HG02885 (cell line): ENCODE results near the gene ATL2.

Experiments
- ATAC-seq: cut with Tn5 transposase; IDR thresholded peaks from one replicate; pipeline ENCODE4 v1.9.1; 2021; ENCODE audit warnings: mild to moderate bottlenecking; ENCODE audit not compliant: unreplicated experiment, poor library complexity

ATL2 gene

DNA sequence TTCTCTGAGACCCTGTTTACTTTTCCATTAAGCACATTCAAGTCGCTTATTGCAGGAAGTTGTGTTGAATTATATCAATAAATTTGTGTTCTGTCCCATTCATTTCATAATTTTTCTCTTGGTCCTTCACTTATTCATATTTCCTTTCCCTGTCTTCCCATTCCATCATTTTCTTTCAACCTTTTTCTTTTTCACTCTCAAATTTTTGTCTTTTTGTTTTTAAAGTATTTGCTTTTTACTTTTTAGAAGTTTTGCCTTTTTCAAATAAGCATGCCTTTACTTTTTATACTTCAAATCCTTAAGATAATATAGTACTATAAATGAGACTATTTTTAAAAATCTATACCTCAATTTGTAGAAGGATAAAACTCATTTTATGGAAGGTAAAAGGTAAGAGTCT is 120.5 kb downstream of the ATL2 start:
- no peak for ATAC-seq

DNA sequence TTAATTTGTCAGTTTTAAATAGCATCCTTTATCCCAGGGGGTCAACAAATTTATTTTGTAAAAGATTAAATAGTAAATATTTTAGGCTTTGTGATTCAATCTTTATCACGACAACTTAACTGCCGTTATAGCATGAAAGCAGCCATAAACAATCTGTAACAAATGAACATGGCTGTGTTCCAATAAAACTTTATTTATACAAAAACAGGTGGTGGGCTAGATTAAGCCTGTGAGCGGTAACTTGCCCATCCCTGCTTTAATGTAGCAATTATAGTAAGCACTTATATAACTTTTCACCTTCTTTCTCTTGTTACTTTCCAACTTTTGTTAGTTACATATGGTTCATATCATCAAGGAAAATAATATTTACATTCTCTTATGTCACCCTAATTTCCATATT is 121.9 kb downstream of the ATL2 start:
- ATAC-seq, result no peak

DNA sequence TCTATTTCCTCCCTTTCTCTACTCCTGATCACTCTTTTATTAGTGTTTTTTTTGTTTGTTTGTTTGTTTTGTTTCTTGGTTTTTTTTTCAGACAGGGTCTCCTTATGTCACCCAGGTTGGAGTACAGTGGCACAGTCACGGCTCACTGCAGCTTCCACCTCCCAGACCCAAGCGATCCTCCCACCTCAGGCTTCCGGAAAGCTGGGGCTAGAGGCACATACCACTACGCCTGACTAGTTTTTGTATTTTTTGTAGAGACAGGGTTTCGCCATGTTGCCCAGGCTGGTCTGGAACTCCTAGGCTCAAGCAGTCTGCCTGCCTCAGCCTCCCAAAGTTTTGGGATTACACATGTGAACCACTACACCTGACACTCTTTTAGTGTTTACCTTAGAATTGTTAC is 122.3 kb downstream of the ATL2 start:
- ATAC-seq, result no peak

DNA sequence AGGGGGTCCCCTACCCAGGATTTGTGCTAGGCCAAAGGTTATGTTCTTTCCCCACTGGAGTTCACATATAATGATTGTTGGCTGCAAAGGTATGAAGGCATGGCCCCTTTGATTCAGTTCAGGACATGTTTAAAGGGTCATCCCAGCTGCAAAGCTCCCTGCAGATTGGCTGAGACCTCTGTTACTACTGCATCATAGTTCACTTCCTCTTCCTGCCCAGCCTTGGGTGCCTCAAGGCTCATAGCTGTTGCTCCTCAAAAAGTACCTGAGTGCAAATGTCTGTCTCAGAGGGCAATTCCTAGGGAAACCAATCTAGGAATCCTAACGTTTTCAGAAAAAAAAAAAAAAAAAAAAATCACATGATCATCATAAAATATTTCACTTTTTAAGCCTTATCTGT is 125.1 kb downstream of the ATL2 start:
- no peak for ATAC-seq

DNA sequence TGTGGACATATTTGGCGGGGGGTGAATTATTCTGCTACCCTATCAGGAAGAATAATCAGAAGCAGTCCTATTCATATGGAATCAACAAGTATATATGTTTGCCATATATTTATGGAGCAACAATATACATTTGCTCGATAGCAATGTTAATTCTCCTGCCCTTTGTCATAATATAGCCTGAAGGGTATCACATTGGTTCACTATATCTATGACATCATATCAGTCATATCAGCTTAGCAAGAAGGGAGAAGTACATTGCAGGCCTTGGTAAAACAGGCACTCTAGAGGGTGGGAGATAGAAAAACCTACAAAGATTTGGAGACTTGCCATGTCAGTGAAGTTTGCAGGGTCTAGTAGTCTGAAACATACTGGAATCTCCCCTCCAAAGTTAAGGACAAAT is 128.4 kb downstream of the ATL2 start:
- no peak for ATAC-seq

DNA sequence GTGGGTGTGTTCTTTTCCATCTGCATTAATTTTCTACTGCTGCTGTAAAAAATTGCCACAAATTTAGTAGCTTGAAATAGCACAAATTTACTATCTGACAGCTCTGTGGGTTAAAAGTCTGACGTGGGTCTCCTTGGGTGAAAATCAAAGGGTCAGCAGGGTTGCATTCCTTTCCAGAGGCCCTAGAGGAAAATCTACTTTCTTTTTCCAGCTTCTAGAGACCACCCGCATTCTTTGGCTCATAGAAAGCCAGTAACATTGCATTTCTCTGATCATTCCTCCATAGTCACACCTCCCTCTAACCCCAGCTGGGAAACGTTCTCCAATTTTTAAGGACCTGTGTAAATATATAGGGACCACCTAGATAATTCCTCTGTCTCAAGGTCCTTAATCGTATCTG is 128.8 kb downstream of the ATL2 start:
- ATAC-seq, result no peak

DNA sequence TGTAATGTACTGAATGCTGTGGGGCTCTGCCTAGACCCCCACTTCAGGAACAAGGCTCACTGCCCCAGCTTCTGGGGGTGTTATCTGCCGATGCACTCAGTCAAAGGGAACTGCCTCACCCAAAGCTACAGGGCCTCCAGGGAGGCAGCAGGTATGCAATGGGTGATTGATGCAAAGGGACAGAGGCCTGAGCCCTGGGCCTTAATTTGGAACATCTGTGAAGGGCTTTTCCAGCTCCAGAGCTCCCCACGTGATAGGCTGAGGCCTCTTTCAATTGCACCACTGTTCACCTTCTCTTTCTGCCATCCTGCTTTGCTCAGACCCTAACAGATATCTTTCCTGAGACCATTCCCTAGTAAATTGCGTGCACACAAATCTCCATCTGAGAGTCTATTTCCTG is 131.0 kb downstream of the ATL2 start:
- ATAC-seq, result no peak

DNA sequence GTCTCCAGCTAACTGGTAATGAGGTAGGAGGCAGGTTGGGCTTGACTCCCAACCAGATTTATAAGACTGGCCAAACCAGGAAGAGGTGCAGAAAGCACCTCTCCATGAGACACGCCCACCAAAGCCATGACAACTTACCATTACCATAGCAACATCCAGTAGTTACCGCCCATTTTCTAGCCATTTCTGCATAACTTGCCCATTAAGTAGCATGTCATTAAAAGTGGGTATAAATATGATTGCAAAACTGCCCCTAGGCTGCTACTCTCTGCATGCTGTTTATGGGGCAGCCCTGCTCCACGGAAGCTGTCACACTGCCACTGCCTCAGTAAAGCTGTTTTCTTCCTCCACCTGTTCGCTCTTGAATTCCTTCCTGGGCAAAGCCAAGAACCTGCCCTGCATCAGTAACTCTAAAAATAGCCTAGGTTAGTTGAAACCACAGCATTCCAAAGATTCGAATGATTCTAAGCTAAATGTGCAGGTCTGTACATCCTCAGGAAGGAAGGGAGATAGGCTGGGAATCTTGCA is 131.9 kb downstream of the ATL2 start:
- no peak for ATAC-seq

DNA sequence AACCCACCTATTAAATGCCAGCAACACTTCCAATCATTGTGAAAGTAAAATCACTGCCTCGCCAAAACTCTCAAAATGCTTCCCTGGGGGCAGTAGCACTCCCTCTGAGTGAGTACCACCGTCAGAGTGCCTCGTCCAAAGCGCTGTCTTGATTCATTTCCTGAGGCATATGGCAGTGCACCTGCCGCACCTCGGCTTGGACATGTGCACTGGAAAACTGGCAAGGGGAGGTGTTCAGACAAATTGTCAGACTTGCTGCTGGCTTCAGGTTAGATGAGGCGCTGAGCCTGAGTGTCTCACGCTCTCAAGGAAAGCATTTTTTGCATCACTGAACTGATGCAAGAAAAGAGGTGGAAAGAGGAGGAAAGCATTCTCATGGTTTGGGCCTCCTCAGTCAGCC is 132.8 kb downstream of the ATL2 start:
- ATAC-seq, result no peak
